GM19193 (cell line): ENCODE results near the gene LRRC47.

Experiments
- POLR2A ChIP-seq: IDR thresholded peaks from 4 replicates; pipeline ENCODE4 v1.6.1; 2011; ENCODE audit not compliant: insufficient read depth, insufficient read length; ENCODE audit errors: extremely low read depth

The LRRC47 gene

GRCh38 chr1:3752400-3752945 lies 43.8 kb downstream of the LRRC47 start, which contains the start of gene CCDC27:
Gene CCDC27, plus strand, starts transcription at chr1:3752450. Its CDS starts 32 bp downstream, at chr1:3752482.
- TF ChIP-seq POLR2A: no peak

- no peak for TF ChIP-seq POLR2A
Observed at GRCh38 chr1:3750741-3751140, 45.6 kb downstream of the LRRC47 start.

DNA sequence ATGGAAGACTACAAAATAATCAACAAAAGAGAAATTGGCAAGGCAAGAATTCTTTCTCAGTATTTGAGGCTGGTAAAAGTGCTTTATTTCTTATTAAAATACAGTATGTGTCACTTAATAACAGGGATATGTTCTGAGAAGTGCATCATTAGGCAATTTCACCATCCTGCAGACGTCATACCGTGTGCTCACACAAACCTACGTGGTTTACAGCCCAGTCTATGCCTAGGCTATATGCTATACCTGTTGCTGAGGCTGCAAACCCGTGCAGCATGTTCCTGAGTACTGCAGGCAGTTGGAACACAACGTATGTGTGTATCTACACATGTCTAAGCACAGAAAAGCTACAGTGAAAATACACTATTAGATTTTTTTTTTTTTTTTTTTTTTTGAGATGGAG lies 46.8 kb downstream of the LRRC47 start:
- no peak for TF ChIP-seq POLR2A

- TF ChIP-seq POLR2A: no peak
Observed at GRCh38 chr1:3747903-3748302, 48.4 kb downstream of the LRRC47 start.

- TF ChIP-seq POLR2A: no peak
Observed at GRCh38 chr1:3747522-3747848, 48.8 kb downstream of the LRRC47 start.

DNA sequence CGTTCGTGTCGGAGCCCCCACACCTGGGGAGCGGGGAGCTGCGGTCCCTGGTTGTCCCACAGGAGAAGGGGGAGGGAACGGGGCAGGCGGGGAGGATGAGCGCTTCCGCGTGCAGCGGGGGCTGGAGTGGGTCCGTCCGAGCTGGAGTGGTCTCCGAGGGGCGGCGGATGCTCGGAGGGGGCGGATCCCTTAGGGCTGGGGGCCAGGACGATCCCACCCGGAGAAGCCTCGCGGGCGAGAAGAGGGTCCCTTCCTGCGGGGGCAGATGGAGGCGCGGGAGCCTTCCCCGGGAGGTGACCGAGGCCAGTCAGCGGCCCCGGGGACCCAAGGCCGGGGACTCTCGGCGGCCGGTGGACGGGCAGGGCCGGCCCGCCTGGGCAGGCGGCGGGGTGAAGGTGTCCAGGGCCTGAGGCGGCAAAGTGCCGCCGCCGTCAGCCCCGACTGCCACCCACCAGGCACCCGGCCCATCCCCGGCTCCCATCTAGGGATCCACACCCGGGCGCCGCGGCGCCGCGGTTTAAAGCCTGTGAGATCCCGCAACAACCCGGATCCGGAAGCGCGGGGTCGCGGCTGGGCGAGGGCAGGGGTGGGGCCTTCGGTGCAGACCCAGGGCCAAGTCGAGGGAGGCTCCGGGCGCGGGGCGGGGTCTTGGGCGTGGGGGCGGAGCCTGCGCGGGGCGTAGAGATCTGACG lies 49.3 kb downstream of the LRRC47 start:
- peak; percentile 73 for TF ChIP-seq POLR2A

DNA sequence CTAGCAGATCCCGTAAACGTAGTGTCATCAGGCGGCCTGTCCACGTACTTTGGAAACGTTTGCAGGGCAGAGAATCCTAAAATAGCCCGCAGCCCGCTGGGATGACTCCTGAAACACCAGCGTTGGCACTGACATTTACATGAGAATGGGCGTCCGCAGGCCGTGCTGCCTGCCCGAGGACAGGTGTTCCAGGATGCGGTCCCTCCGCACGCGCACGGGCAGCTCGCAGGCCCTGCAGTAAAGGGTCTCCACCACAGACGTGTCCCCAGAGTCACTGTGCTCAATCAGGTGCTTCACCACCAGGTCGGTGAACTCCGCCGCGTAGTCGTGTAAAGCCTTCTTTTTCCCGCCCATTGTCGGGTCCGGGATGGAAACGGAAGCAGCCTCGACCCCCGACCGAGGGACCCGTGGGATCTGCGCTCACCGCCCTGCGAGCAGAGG lies 49.9 kb downstream of the LRRC47 start:
- no peak for TF ChIP-seq POLR2A

GRCh38 chr1:3745590-3746381 lies 50.5 kb downstream of the LRRC47 start:
- no peak for TF ChIP-seq POLR2A

- TF ChIP-seq POLR2A: no peak
Observed at GRCh38 chr1:3745071-3745470, 51.2 kb downstream of the LRRC47 start.

GRCh38 chr1:3744646-3745045 lies 51.7 kb downstream of the LRRC47 start:
- TF ChIP-seq POLR2A: no peak

- no peak for TF ChIP-seq POLR2A
Observed at GRCh38 chr1:3743826-3744225, 52.5 kb downstream of the LRRC47 start.

DNA sequence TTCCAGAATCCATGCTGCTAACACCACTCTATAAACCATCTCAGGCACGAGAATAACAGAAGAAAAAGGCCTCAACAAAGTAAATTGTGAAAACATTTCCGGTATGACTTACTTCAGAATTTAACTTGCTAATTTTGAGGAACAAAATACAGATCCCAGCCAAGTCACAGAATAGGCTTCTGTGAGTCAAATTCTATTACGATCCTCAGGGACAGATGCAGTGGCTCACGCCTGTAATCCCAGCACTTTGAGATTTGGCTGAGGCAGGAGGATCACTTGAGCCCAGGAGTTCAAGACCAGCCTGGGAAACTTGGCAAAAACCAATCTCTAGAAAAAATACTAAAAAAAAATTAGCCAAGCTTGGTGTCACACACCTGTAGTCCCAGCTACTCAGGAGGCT lies 52.9 kb downstream of the LRRC47 start:
- no peak for TF ChIP-seq POLR2A

DNA sequence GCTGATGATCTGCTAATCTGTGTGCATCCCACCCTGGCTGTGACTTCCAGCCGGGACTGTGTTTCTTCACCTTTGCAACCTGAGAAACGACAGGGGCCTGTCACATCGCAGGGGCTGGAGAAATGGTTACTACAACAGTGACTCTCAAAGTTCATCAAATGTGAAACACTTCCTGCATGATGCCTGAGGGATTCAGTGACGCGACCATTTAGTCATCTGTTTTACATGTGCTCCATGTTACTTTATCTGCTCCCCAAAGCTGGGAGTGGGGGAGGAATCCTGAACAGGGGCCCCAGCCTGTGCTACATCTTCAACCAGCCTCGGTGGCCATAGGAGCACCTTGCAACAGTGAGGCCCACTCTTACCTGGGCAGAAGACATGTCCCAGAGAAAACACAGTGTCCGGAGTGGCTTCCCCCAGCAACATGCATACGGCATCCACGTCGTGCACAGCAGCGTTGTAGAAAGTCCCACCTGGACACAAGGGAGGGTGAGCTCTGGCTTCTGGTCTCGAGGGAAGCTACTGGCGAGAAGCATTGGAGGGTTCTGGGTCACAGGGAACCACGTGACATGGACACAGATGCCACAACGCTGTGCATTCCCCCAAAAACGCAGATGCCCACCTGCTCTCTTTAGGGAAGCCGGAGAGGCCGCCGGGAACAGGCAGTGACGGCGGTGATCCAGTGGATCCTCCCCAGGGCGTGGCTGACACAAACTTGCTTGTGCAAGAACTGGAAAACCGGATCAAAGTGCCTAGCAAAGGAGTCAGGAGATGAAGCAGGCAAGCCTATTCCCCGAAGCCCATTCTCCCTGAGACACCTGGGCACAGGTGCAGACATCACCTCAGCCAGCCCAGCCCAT lies 53.6 kb downstream of the LRRC47 start:
- TF ChIP-seq POLR2A: no peak

DNA sequence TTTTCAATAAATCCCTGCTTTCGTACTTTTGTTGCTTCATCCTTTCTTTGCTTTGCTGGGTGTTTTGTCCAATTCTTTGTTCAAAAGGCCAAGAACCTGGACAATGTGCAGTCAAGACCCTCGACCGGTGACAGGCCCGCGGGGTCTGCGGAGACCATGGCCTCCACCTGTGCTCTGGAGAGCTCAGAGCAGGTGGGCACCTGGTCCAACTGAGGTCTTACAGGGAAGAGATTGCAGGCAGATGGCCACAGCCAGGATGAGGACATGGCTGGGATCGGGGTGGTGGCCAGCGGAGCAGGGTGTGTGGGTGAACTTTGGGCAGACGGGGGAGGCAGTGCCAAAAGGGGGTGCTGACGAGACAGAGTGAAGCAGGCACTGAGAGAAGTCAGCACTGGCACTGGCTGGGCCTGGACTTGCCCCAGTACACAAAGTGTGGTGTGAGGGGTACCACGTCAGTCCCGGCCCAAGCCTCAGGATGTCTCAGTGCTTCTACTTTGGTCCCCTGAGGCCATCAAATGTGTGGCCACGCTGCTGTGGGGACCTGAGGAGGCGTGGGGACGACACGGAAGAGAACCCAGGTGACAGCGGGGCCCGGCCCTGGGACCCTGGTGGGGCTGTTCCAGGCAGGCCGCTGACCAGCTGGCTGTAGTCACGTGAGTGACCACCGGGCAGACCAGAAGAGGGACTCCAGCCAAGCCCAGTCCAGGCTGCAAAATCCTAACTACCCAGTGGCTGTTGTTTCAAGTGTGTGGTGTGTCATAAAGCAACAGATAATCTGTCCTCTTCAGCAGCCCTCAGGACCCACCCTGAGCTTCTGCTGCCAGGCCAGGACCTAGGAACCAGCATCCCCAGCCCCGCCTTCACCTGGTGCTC lies 54.5 kb downstream of the LRRC47 start:
- TF ChIP-seq POLR2A: no peak
